SU-DHL-6 (cell line): ENCODE results near the gene VAV3.

Experiments used
- EZH2phosphoT487 ChIP-seq: fragments of 200-600 bp; sonication (generic), shearing (Covaris generic); conservative IDR thresholded peaks from 2 replicates; pipeline ENCODE4 v1.6.1; 2018; ENCODE audit warnings: mild to moderate bottlenecking, antibody characterized with exemption, low read length, moderate library complexity, mixed read lengths
- TF ChIP-seq, protein P1 (sequence below): fragments of 200-600 bp; sonication (generic); IDR thresholded peaks from one replicate; pipeline ENCODE4 v1.5.1; 2017; ENCODE audit warnings: antibody characterized with exemption, mild to moderate bottlenecking, low read length, moderate library complexity; ENCODE audit not compliant: insufficient read depth, poor library complexity, severe bottlenecking

DNA sequence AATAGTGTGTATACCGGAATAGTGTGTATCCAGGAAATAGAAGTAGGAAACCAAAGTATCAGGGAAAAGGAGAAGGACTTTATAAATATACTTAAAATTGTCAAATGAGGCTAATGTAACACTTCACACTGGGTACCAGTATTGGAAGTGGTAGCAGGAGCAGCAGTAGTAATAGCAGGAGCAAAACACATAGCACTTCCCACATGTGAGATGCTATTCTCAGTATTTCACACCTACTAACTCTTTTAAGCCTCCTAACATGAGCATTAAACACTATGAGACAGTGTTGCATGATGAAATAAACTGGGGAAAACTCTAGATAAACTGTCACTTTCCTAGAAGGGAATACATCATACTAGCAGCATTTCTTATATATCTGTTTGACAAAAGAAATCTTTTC is 376.7 kb downstream of the VAV3 start:
- TF ChIP-seq, protein P1, sequence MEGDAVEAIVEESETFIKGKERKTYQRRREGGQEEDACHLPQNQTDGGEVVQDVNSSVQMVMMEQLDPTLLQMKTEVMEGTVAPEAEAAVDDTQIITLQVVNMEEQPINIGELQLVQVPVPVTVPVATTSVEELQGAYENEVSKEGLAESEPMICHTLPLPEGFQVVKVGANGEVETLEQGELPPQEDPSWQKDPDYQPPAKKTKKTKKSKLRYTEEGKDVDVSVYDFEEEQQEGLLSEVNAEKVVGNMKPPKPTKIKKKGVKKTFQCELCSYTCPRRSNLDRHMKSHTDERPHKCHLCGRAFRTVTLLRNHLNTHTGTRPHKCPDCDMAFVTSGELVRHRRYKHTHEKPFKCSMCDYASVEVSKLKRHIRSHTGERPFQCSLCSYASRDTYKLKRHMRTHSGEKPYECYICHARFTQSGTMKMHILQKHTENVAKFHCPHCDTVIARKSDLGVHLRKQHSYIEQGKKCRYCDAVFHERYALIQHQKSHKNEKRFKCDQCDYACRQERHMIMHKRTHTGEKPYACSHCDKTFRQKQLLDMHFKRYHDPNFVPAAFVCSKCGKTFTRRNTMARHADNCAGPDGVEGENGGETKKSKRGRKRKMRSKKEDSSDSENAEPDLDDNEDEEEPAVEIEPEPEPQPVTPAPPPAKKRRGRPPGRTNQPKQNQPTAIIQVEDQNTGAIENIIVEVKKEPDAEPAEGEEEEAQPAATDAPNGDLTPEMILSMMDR = no peak
- TF ChIP-seq EZH2phosphoT487 = no peak
